ENCODE measurements around the gene LAMB3. TPM values are rescaled to one million over a fixed set of nuclear protein-coding genes. Genes with fewer than 3 reads are reported as not detected.
"Not testable (repeated sequence)": the region's sequence is repeated elsewhere in the genome, so short reads cannot be mapped to it uniquely, and the experiment has no call there.

LAMB3 gene
- polyA plus RNA-seq (659 to 1,206 TPM (median 953 TPM) in 3 replicates), polyA minus RNA-seq (1,171 to 2,790 TPM (median 1,215 TPM) in 3 replicates)
- 649 TPM for polyA plus RNA-seq (2011; ENCODE audit: low read depth)
- 240 and 422 TPM in 2 replicates for polyA plus RNA-seq (2011; cell fraction: cytosol; rRNA removed)
- 2,965 and 3,376 TPM in 2 replicates for polyA plus RNA-seq (2011; cell fraction: nucleus; rRNA removed)
- 638 and 1,913 TPM in 2 replicates for polyA plus RNA-seq (2012; ENCODE audit: low replicate concordance)
- 1,139 TPM for polyA minus RNA-seq (2011; cell fraction: cytosol; rRNA and poly(A)+ RNA removed)
- 3,983 and 4,160 TPM in 2 replicates for polyA minus RNA-seq (2011; cell fraction: nucleus; rRNA and poly(A)+ RNA removed)

DNA sequence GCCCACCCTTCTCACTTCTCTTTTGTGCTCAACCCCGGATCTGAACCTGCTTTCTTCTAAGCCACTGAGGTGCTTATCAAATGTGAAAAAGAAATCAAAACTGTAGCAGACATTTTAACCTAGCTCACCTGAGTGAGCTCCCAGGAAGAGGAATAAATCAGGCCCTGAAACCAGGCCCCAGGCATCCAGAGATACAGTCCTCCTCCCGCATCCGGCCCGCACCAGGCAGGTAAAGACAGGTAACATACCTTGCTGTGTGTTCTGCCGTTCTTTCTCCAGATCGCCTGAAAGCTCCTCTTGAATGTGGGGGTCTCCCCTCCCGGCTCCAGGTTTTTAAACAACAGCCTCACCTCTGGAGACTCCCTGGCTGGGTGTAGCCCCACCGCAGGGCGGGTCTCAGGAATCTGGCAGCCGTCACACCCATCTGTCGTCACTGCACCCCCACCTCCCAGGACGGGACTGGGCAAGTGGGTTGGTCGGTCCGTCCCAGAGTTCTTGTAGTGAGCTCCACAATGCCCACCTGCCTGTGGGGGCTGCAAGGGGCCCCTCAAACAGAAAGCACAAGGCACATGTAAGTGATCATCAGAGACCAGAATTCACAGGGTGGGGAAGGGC, at the start of gene LAMB3:
Gene LAMB3 (minus strand): TSS at position 305 of the 615 bp plus-strand sequence. CDS start 1,481 bp downstream, outside the sequence.
- peaks cover 29 to 42% of the 10 kb centered on the region in 2 experiments for H3K36me3 ChIP-seq (ENCODE audit: control insufficient read depth in 2 of 2, extremely low read depth in 1 of 2, insufficient read depth in 2 of 2, low read length in 2 of 2)
- H3K4me2 ChIP-seq (ENCODE audit: control insufficient read depth, extremely low read depth, insufficient read depth, low read depth, low read length) = peak within 1 kb of the TSS; percentile 99
- H2AFZ ChIP-seq (ENCODE audit: control insufficient read depth, low read length) = no peak within 1 kb of the TSS
- H3K27me3 ChIP-seq (ENCODE audit: control insufficient read depth, extremely low read depth, insufficient read depth, low read length) = no peaks in the 10 kb centered on the region
- H3K27ac ChIP-seq (ENCODE audit: control insufficient read depth, insufficient read depth, low read length) = peak within 1 kb of the TSS; percentile 100
- peaks cover 39% of the 10 kb centered on the region for H4K20me1 ChIP-seq (ENCODE audit: control insufficient read depth, extremely low read depth, insufficient read depth, low read length)
- no peaks in the 10 kb centered on the region for H3K9me1 ChIP-seq (ENCODE audit: control insufficient read depth, extremely low read depth, insufficient read depth, low read length)
- peaks cover 65% of the 10 kb centered on the region for H3K79me2 ChIP-seq (ENCODE audit: control insufficient read depth, insufficient read depth, low read length)
- no peaks in the 10 kb centered on the region for H3K9me3 ChIP-seq (ENCODE audit: control insufficient read depth, low read depth, low read length)
- peak; percentile 92 for FAIRE-seq
- peak; percentile 97 for DNase-seq (ENCODE audit: low read depth, low spot score)
- H3K4me3 ChIP-seq (ENCODE audit: control insufficient read depth in 2 of 3, extremely low read depth in 1 of 3, insufficient read depth in 2 of 3, low read depth in 1 of 3, low read length in 3 of 3) = peak within 1 kb of the TSS; percentile 71 to 97 (median 97)
- H3K4me1 ChIP-seq (ENCODE audit: control insufficient read depth, extremely low read depth, insufficient read depth, low read length) = peaks cover 76% of the 10 kb centered on the region
- TF ChIP-seq, protein P1, sequence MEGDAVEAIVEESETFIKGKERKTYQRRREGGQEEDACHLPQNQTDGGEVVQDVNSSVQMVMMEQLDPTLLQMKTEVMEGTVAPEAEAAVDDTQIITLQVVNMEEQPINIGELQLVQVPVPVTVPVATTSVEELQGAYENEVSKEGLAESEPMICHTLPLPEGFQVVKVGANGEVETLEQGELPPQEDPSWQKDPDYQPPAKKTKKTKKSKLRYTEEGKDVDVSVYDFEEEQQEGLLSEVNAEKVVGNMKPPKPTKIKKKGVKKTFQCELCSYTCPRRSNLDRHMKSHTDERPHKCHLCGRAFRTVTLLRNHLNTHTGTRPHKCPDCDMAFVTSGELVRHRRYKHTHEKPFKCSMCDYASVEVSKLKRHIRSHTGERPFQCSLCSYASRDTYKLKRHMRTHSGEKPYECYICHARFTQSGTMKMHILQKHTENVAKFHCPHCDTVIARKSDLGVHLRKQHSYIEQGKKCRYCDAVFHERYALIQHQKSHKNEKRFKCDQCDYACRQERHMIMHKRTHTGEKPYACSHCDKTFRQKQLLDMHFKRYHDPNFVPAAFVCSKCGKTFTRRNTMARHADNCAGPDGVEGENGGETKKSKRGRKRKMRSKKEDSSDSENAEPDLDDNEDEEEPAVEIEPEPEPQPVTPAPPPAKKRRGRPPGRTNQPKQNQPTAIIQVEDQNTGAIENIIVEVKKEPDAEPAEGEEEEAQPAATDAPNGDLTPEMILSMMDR (optimal IDR thresholded peaks at IDR 0.05 in 1 of 3, IDR thresholded peaks at IDR 0.05 in 1 of 3, conservative IDR thresholded peaks at IDR 0.05 in 1 of 3; ENCODE audit: extremely low read depth in 1 of 3, insufficient read depth in 2 of 3, low read length in 3 of 3) = no peak
- TF ChIP-seq EZH2 (IDR thresholded peaks at IDR 0.05; ENCODE audit: low read length) = no peak
- peak within 1 kb of the TSS; percentile 99 for H3K9ac ChIP-seq (ENCODE audit: control insufficient read depth, extremely low read depth, insufficient read depth, low read length)
- dilution Hi-C loops (cut with MboI; ENCODE audit: extremely low pct_ligation_motif_present, low sequenced_read_pairs) = no loop called here

- dilution Hi-C loops (cut with MboI; ENCODE audit: extremely low pct_ligation_motif_present, low sequenced_read_pairs) = not testable (repeated sequence)
Observed at GRCh38 chr1:209700686-209701085, 48.5 kb upstream of the LAMB3 start.

More at GRCh38 chr1:209700686-209701085, 48.5 kb upstream of the LAMB3 start:
- H3K9me3 ChIP-seq (ENCODE audit: control insufficient read depth, low read depth, low read length); H3K4me2 ChIP-seq (ENCODE audit: control insufficient read depth, extremely low read depth, insufficient read depth, low read depth, low read length); H3K9ac ChIP-seq (ENCODE audit: control insufficient read depth, extremely low read depth, insufficient read depth, low read length); H2AFZ ChIP-seq (ENCODE audit: control insufficient read depth, low read length); FAIRE-seq; H4K20me1 ChIP-seq (ENCODE audit: control insufficient read depth, extremely low read depth, insufficient read depth, low read length); H3K36me3 ChIP-seq (ENCODE audit: control insufficient read depth in 2 of 2, extremely low read depth in 1 of 2, insufficient read depth in 2 of 2, low read length in 2 of 2); H3K79me2 ChIP-seq (ENCODE audit: control insufficient read depth, insufficient read depth, low read length); H3K27me3 ChIP-seq (ENCODE audit: control insufficient read depth, extremely low read depth, insufficient read depth, low read length); DNase-seq (ENCODE audit: low read depth, low spot score); H3K9me1 ChIP-seq (ENCODE audit: control insufficient read depth, extremely low read depth, insufficient read depth, low read length); H3K4me1 ChIP-seq (ENCODE audit: control insufficient read depth, extremely low read depth, insufficient read depth, low read length); H3K4me3 ChIP-seq (ENCODE audit: control insufficient read depth in 2 of 3, extremely low read depth in 1 of 3, insufficient read depth in 2 of 3, low read depth in 1 of 3, low read length in 3 of 3); H3K27ac ChIP-seq (ENCODE audit: control insufficient read depth, insufficient read depth, low read length): not testable (repeated sequence)

Measured in keratinocyte (primary cell).